ENCODE measurements around the gene COL6A1.

DNA sequence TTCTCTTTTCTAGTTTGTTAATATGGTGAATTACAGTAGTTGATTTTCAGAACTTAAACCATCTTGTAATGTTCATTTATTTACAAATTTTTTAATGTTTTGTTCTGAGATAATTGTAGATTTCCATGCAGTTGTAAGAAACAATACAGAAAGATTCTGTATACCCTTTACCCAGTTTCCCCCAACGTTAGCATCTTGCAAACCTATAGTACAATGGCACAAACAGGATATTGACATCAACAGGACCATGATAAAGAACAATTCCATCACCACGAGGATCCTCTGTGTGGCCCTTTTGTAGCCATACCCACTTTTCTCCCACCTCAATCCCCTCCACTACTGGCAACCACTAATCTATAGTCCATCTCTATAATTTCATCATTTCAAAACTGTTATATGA is 33.3 kb downstream of the COL6A1 start:
- TF ChIP-seq, protein P1, sequence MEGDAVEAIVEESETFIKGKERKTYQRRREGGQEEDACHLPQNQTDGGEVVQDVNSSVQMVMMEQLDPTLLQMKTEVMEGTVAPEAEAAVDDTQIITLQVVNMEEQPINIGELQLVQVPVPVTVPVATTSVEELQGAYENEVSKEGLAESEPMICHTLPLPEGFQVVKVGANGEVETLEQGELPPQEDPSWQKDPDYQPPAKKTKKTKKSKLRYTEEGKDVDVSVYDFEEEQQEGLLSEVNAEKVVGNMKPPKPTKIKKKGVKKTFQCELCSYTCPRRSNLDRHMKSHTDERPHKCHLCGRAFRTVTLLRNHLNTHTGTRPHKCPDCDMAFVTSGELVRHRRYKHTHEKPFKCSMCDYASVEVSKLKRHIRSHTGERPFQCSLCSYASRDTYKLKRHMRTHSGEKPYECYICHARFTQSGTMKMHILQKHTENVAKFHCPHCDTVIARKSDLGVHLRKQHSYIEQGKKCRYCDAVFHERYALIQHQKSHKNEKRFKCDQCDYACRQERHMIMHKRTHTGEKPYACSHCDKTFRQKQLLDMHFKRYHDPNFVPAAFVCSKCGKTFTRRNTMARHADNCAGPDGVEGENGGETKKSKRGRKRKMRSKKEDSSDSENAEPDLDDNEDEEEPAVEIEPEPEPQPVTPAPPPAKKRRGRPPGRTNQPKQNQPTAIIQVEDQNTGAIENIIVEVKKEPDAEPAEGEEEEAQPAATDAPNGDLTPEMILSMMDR (IDR thresholded peaks at IDR 0.05): no peak
- no peak for TF ChIP-seq ZFX (IDR thresholded peaks at IDR 0.05; ENCODE audit: borderline replicate concordance)

Data from 22Rv1 (cell line).